Measurements from ENCODE around the gene KLK1. TPM values are rescaled to one million over a fixed set of nuclear protein-coding genes. Genes with fewer than 3 reads are reported as not detected.

The KLK1 gene
- total and polyA plus RNA-seq, 2 of the 13 experiments (the other 11 are each of a cell fraction or from before 2014, with no cell fraction given): not detected

DNA sequence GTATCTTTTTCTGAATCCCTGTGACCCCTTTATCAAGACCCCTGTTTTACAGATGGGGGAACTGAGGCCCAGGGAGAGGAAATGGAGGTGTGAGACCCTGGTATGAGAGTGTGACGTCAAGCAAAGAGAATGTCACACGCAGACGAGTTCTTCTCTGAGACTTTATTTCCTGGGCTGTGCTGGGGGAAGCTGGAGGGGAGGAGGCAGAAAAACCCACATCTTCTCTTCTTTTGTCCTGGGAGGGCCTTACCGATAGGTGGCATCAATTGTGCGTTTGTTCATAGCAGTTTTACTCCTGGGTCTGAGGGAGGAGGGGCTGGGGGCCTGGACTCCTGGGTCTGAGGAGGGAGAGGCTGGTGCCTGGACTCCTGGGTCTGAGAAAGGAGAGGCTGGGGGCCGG is 14.7 kb upstream of the KLK1 start:
- no TSS peak for BruUV-seq (replicated peaks)
- CTCF ChIA-PET (ENCODE audit: low intra/inter-chr PET ratio, low total read pairs): no interaction called here
- intact Hi-C loops (cut with micrococcal nuclease; ENCODE audit: unreplicated experiment): no loop called here
- Histone ChIP-seq H3K9me3 (ENCODE audit: low read length) (no peaks in the 10 kb centered on the region), H3K27ac (ENCODE audit: extremely low read length, insufficient read depth, low read length) (no peak overlapping the region), H4K20me1 (ENCODE audit: insufficient read depth, low read length) (no peaks in the 10 kb centered on the region), H3K79me2 (ENCODE audit: insufficient read depth, low read length) (no peaks in the 10 kb centered on the region), H3K36me3 (replicated peaks in 1 of 2; ENCODE audit: control insufficient read depth in 1 of 2, insufficient read depth in 2 of 2, low read length in 2 of 2) (no peaks in the 10 kb centered on the region), H3K9ac (ENCODE audit: insufficient read depth, low read depth, low read length) (no peak overlapping the region), H3K27me3 (ENCODE audit: control insufficient read depth in 1 of 2, insufficient read depth in 2 of 2, low read length in 2 of 2) (peaks cover 0 to 27% of the 10 kb centered on the region in 2 experiments; a peak in 2 of 5 replicates), H2AFZ (ENCODE audit: low read length) (no peak overlapping the region), H3K4me3 (replicated peaks in 1 of 3; ENCODE audit: insufficient read depth in 1 of 3, low read depth in 2 of 3, low read length in 3 of 3) (no peak overlapping the region), H3K4me1 (ENCODE audit: insufficient read depth, low read length) (peaks cover 17% of the 10 kb centered on the region), H3K4me2 (ENCODE audit: low read depth, low read length) (no peak overlapping the region)
- no peak for FAIRE-seq
- no peak for DNase-seq (ENCODE audit: low spot score)
- WGBS (ENCODE audit: low lambda C conversion rate): 17% methylated on average over 6 of the region's 6 CpGs
- in situ Hi-C loops (cut with HindIII; ENCODE audit: extremely low pct_ligation_motif_present, low pct_unique_long_range_greater_than_20kb): no loop called here
- POLR2A ChIA-PET: no interaction called here
- no peak for ATAC-seq
- TF ChIP-seq, protein P1, sequence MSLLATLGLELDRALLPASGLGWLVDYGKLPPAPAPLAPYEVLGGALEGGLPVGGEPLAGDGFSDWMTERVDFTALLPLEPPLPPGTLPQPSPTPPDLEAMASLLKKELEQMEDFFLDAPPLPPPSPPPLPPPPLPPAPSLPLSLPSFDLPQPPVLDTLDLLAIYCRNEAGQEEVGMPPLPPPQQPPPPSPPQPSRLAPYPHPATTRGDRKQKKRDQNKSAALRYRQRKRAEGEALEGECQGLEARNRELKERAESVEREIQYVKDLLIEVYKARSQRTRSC (CRISPR knock-in tag; IDR thresholded peaks at IDR 0.05; ENCODE audit: low read depth): no peak
- TF ChIP-seq ZSCAN22 (CRISPR knock-in tag; IDR thresholded peaks at IDR 0.05) (peak; percentile 74; the same call in 1 of the 2 replicates), GATAD1 (CRISPR knock-in tag; IDR thresholded peaks at IDR 0.05) (no peak), SP5 (CRISPR knock-in tag; IDR thresholded peaks at IDR 0.05; ENCODE audit: borderline replicate concordance, low read depth) (no peak), ZC3H4 (CRISPR knock-in tag; IDR thresholded peaks at IDR 0.05; ENCODE audit: borderline replicate concordance) (no peak), HNRNPUL1 (IDR thresholded peaks at IDR 0.05; ENCODE audit: low read depth, low read length) (no peak), CREB1 (IDR thresholded peaks at IDR 0.05) (peak; percentile 56; the same call in 1 of the 2 replicates), CREB1 (CRISPR knock-in tag; IDR thresholded peaks at IDR 0.05) (no peak), ZNF879 (CRISPR knock-in tag; IDR thresholded peaks at IDR 0.05) (no peak), POLR2AphosphoS2 (IDR thresholded peaks at IDR 0.05; ENCODE audit: low read depth, low read length) (no peak), JARID2 (CRISPR knock-in tag; IDR thresholded peaks at IDR 0.05; ENCODE audit: insufficient replicate concordance) (no peak), SALL1 (CRISPR knock-in tag; IDR thresholded peaks at IDR 0.05) (no peak), XBP1 (CRISPR knock-in tag; IDR thresholded peaks at IDR 0.05) (no peak)
- TF ChIP-seq, protein P2, sequence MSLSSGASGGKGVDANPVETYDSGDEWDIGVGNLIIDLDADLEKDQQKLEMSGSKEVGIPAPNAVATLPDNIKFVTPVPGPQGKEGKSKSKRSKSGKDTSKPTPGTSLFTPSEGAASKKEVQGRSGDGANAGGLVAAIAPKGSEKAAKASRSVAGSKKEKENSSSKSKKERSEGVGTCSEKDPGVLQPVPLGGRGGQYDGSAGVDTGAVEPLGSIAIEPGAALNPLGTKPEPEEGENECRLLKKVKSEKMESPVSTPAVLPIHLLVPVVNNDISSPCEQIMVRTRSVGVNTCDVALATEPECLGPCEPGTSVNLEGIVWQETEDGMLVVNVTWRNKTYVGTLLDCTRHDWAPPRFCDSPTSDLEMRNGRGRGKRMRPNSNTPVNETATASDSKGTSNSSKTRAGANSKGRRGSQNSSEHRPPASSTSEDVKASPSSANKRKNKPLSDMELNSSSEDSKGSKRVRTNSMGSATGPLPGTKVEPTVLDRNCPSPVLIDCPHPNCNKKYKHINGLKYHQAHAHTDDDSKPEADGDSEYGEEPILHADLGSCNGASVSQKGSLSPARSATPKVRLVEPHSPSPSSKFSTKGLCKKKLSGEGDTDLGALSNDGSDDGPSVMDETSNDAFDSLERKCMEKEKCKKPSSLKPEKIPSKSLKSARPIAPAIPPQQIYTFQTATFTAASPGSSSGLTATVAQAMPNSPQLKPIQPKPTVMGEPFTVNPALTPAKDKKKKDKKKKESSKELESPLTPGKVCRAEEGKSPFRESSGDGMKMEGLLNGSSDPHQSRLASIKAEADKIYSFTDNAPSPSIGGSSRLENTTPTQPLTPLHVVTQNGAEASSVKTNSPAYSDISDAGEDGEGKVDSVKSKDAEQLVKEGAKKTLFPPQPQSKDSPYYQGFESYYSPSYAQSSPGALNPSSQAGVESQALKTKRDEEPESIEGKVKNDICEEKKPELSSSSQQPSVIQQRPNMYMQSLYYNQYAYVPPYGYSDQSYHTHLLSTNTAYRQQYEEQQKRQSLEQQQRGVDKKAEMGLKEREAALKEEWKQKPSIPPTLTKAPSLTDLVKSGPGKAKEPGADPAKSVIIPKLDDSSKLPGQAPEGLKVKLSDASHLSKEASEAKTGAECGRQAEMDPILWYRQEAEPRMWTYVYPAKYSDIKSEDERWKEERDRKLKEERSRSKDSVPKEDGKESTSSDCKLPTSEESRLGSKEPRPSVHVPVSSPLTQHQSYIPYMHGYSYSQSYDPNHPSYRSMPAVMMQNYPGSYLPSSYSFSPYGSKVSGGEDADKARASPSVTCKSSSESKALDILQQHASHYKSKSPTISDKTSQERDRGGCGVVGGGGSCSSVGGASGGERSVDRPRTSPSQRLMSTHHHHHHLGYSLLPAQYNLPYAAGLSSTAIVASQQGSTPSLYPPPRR (CRISPR knock-in tag; IDR thresholded peaks at IDR 0.05; ENCODE audit: borderline replicate concordance): no peak
- TF ChIP-seq, protein P3, sequence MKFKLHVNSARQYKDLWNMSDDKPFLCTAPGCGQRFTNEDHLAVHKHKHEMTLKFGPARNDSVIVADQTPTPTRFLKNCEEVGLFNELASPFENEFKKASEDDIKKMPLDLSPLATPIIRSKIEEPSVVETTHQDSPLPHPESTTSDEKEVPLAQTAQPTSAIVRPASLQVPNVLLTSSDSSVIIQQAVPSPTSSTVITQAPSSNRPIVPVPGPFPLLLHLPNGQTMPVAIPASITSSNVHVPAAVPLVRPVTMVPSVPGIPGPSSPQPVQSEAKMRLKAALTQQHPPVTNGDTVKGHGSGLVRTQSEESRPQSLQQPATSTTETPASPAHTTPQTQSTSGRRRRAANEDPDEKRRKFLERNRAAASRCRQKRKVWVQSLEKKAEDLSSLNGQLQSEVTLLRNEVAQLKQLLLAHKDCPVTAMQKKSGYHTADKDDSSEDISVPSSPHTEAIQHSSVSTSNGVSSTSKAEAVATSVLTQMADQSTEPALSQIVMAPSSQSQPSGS (CRISPR knock-in tag; IDR thresholded peaks at IDR 0.05): no peak
- TF ChIP-seq, protein P4, sequence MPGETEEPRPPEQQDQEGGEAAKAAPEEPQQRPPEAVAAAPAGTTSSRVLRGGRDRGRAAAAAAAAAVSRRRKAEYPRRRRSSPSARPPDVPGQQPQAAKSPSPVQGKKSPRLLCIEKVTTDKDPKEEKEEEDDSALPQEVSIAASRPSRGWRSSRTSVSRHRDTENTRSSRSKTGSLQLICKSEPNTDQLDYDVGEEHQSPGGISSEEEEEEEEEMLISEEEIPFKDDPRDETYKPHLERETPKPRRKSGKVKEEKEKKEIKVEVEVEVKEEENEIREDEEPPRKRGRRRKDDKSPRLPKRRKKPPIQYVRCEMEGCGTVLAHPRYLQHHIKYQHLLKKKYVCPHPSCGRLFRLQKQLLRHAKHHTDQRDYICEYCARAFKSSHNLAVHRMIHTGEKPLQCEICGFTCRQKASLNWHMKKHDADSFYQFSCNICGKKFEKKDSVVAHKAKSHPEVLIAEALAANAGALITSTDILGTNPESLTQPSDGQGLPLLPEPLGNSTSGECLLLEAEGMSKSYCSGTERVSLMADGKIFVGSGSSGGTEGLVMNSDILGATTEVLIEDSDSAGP (CRISPR knock-in tag; IDR thresholded peaks at IDR 0.05; ENCODE audit: borderline replicate concordance): no peak

Data from HepG2 (cell line).